ENCODE results near the gene RECQL5.

- TF ChIP-seq CTCF (IDR thresholded peaks at IDR 0.05) (no peak), POLR2A (IDR thresholded peaks at IDR 0.05) (no peak), POLR2AphosphoS5 (IDR thresholded peaks at IDR 0.05; ENCODE audit: insufficient read depth in 1 of 2, low read depth in 1 of 2) (no peak)
Measured at GRCh38 chr17:75617218-75617617, 49.7 kb downstream of the RECQL5 start.

Data from vagina (tissue), 2 donors.